Erythroblast (primary cell): ENCODE data around the gene TENT4B.
A peak's percentile ranks its signal among the peaks of the same experiment; 100 is the strongest.

Source experiments
- DNase-seq, 2 experiments: peaks; one replicate each; lab custom pipeline; 2025; lab: John Stamatoyannopoulos, UW
- GATA1 ChIP-seq: IDR thresholded peaks from 2 replicates; pipeline ENCODE4 v1.6.1; 2011; ENCODE audit warnings: low read depth, mild to moderate bottlenecking, control low read depth, low read length, moderate library complexity
- POLR2A ChIP-seq: IDR thresholded peaks from 2 replicates; pipeline ENCODE4 v1.6.1; 2011; ENCODE audit warnings: mild to moderate bottlenecking, low read length

Gene TENT4B

GRCh38 chr16:50198802-50199403 is 45.8 kb downstream of the TENT4B start:
- DNase-seq: no peak
- TF ChIP-seq GATA1 (no peak), POLR2A (no peak)

GRCh38 chr16:50201787-50202186 is 48.7 kb downstream of the TENT4B start:
- TF ChIP-seq GATA1 (no peak), POLR2A (no peak)
- DNase-seq: no peak

DNA sequence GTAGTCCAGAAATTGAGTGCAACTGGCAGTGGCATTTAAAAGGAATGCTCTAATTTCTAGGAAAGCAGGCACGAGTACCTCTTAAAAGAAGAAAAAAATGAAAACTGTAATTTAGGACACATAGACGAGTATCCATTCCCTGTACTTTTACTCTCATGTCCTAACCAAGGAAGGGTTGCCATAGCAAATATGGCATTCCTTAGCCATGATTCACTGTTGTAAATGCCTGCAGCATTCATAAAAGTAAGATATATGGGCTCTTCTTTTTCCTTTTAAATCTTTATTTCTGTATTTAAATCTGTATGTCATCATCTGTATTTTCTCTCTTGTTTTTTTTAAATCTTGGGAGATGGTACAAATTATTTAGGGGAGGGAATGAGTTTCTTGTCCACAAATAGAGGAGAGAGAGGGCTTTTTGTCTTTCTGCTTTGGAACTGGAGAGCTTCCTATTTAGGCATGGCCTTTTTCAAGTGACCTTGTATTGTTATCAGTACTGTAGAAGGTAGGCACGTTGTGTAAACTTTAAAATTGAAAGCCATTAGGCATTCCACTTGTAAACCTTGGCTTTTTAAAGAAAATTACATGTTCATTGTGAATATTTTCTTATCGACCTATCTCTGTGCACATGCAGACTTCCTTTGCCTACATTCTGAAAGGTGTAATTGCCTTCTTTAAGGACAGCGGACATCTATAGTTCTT is 50.0 kb downstream of the TENT4B start:
- no peak for DNase-seq
- TF ChIP-seq POLR2A (no peak), GATA1 (no peak)

DNA sequence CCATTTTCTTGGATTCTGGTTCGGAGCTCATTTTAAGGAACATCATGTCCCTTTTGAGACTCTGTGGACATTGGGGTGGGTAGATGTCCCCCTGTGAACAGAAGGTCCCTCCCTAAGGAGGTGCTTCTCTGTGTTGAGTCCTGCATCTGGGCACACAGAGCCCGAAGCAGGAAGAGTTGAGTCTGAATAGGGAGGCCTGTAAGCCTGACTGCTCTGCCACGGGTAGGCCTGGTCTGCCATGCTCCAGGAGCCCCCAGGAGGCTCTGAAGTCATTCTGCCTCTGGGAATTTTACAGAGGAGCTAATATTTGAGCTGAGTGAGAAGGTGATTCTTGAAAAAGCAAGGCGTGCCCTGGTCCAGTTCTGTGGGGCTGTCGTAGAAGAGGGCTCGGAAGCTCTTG is 50.6 kb downstream of the TENT4B start:
- DNase-seq: no peak

DNA sequence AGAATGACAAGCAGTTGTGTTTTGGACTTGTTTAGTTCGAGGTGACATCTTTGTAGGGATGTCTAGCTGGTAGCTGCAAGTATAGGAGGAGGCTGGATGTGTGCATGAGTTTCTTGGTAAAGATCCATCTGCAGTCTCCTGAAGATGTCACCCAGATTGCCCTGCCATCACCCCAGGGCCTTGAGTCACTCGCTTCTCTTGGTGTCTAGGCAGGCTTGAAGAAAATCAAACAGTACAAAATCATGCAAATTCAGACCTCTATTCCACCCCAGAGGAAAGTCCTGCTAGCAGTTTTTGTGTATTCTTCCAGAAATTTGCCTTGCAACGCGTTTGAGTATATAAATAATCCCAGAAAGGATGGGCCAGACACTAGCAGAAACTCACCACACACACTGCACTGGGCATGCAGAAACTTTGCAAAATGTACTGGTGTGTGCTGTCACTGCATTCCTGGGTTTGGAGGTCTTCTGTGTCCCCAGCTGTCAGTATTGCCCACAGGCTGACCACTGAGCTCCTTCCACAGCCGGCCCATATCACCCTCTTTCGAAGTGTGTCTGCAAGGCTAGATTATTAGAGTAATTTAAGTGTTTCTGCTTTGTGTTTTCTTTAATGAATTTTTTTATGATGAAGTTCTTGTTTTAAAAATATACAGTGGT is 51.5 kb downstream of the TENT4B start:
- DNase-seq: no peak
- no peak for TF ChIP-seq GATA1
- TF ChIP-seq POLR2A: no peak

More for the DNA sequence above, 50.6 kb downstream of the TENT4B start:
- TF ChIP-seq POLR2A (no peak), GATA1 (no peak)

DNA sequence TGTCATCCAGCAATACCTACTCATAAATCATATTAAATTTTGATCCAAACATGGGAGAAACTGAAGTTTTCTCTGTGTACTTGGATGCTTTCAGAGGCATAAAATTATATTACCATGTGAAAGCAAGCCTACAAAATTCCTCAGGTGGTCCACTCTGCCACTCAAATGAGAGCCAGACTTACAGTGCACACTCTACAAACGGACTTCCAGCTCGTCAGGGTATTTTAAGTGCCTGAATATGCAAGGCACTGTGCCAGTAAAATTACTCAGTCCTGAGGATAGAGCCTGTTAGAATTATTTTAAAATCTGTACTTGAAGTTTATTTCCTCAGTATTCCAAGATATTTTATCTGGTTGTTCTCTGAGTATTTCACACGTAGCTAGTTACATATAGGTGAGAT is 54.5 kb downstream of the TENT4B start:
- no peak for DNase-seq

GRCh38 chr16:50208460-50208931 is 55.4 kb downstream of the TENT4B start:
- DNase-seq: no peak

More for the DNA sequence above, 54.5 kb downstream of the TENT4B start:
- TF ChIP-seq POLR2A (no peak), GATA1 (no peak)

DNA sequence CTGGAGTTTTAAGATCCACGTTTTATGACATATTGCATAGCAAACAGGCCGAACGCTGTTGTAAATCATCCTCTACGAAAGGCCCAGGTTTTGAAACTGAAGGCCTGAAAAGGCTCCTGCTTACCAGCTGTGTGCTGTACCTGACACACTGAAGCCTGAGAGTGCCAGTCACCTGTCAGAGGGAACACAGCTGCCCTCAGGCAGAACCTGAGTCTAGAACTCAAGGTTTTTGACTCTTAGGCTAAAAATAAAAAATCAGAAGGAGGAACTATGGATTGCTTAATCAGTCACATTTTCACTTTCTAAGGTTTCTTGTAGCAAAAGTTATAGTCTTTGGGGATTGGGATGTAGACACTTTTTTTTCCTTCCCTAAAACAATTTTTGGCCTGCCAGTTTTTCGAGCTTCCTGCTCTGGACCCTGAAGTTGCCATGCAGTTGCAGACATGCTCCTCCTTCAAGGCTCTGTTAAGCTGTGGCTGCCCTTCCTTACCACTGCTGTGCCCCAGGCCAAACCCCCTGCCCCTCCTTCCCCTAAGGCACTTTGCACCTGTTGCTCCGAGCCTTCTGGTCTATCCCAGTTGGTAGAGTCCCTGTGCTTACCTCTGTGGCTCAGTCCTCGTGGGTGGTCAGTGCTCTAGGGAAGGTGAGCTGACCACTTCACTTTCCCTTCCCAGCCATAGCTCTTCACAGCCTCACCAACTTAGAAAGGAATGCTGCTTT is 56.6 kb downstream of the TENT4B start:
- no peak for DNase-seq
- TF ChIP-seq GATA1: no peak
- TF ChIP-seq POLR2A: no peak

More at GRCh38 chr16:50208460-50208931, 55.4 kb downstream of the TENT4B start:
- TF ChIP-seq POLR2A (no peak), GATA1 (no peak)

GRCh38 chr16:50210266-50211038 is 57.3 kb downstream of the TENT4B start:
- no peak for TF ChIP-seq POLR2A
- no peak for TF ChIP-seq GATA1

GRCh38 chr16:50213939-50214519 is 60.9 kb downstream of the TENT4B start:
- peak; percentile 69 to 88 for DNase-seq

More at GRCh38 chr16:50210266-50211038, 57.3 kb downstream of the TENT4B start:
- peak; percentile 85 to 89 for DNase-seq

GRCh38 chr16:50215680-50216079 is 62.6 kb downstream of the TENT4B start:
- DNase-seq: no peak
- TF ChIP-seq POLR2A (no peak), GATA1 (no peak)

More at GRCh38 chr16:50213939-50214519, 60.9 kb downstream of the TENT4B start:
- no peak for TF ChIP-seq GATA1

DNA sequence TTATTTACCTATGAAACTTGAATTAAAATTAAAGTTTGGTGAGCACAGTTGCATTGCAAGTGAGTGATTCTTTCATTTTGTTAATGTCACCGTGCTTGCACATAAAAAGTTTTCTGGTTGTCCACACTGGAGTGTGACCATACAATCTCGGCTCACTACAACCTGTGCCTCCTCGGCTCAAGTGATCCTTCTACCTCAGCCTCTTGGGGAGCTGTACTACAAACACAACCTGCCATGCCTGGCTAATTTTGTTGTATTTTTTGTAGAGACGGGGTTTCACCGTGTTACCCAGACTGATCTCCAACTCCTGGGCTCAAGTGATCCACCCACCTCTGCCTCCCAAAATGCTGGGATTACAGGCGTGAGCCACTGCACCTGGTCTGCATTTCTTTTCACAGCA is 63.1 kb downstream of the TENT4B start:
- TF ChIP-seq GATA1: no peak
- no peak for TF ChIP-seq POLR2A
- DNase-seq: no peak
